GM12878 (cell line): Measurements from ENCODE around the gene FCGBP. TPM values are rescaled to one million over a fixed set of nuclear protein-coding genes. Genes with fewer than 3 reads are reported as not detected.

ENCODE experiments used
- ATAC-seq: fragments of 200-7000 bp; cut with Tn5 transposase; 3 replicates; pipeline ENCODE4 v1.9.1; 2020; ENCODE audit warnings: mild to moderate bottlenecking, moderate library complexity
- BruUV-seq: library from RNA; stranded (reverse); fragments of 400-500 nt; replicated peaks from 2 replicates; lab custom pipeline; 2021; lab: Mats Ljungman, UMichigan
- CTCF ChIA-PET: fragments of 300-600 bp; sonication (Branson Sonifier 250); formaldehyde crosslinking; extraction: SDS; loops from one replicate; lab custom pipeline; 2021; ENCODE audit warnings: inconsistent platforms; lab: Yijun Ruan, JAX
- POLR2A ChIA-PET: fragments of 350-600 bp; formaldehyde crosslinking; extraction: SDS; loops from one replicate; lab custom pipeline; 2021; ENCODE audit warnings: inconsistent platforms; lab: Charles Lee
- RAD21 ChIA-PET: fragments of 300-600 bp; sonication (Branson Sonifier 250); formaldehyde crosslinking; loops from one replicate; lab custom pipeline; 2023; ENCODE audit warnings: antibody characterized with exemption; ENCODE audit not compliant: unreplicated experiment; lab: Charles Lee
- SMC1A ChIA-PET: fragments of 300-600 bp; sonication (Branson Sonifier 250); formaldehyde crosslinking; loops from one replicate; lab custom pipeline; 2023; ENCODE audit not compliant: unreplicated experiment, uncharacterized antibody; lab: Charles Lee
- DNase-seq: peaks from one replicate; pipeline ENCODE4 v3.0.0-alpha.2; 2011; ENCODE audit warnings: low read depth, low spot score
- FAIRE-seq: peaks from 3 replicates; lab custom pipeline; 2011; peaks lifted over from hg19 to GRCh38; lab: Jason Lieb, UNC
- H2AFZ ChIP-seq: 2 replicates; pipeline ENCODE4 v1.6.0; 2011; ENCODE audit warnings: low read depth, low read length, control low read depth; ENCODE audit not compliant: control insufficient read depth
- H3K27ac ChIP-seq: 2 replicates; pipeline ENCODE4 v1.5.1; 2011; ENCODE audit warnings: control low read depth; ENCODE audit not compliant: control insufficient read depth, insufficient read depth
- H3K27me3 ChIP-seq, 2 experiments: replicated peaks in 1 of 2; 2 replicates each; pipeline versions ENCODE4 v1.6.0 to v1.6.1; 2011; ENCODE audit warnings: low read length in 1 of 2; ENCODE audit not compliant: control insufficient read depth in 2 of 2, insufficient read depth in 2 of 2
- H3K36me3 ChIP-seq, 2 experiments: 2 replicates each; pipeline ENCODE4 v1.5.1; 2011; ENCODE audit warnings: low read length in 1 of 2; ENCODE audit not compliant: control insufficient read depth in 2 of 2, insufficient read depth in 2 of 2
- H3K4me1 ChIP-seq: 2 replicates; pipeline ENCODE4 v1.6.1; 2011; ENCODE audit warnings: mild to moderate bottlenecking, low read length, moderate library complexity, mixed read lengths; ENCODE audit not compliant: control insufficient read depth, insufficient read depth
- H3K4me2 ChIP-seq: 2 replicates; pipeline ENCODE4 v1.6.0; 2011; ENCODE audit warnings: control low read depth; ENCODE audit not compliant: control insufficient read depth, insufficient read depth
- H3K4me3 ChIP-seq: fragments of 200-600 bp; sonication (generic); 2 replicates; pipeline ENCODE4 v1.5.1; 2016
- H3K79me2 ChIP-seq: 2 replicates; pipeline ENCODE4 v1.6.0; 2011; ENCODE audit warnings: low read length; ENCODE audit not compliant: control insufficient read depth, insufficient read depth
- H3K9ac ChIP-seq: 2 replicates; pipeline ENCODE4 v1.8.0; 2011; ENCODE audit warnings: low read length, control low read depth, mixed read lengths; ENCODE audit not compliant: control insufficient read depth, insufficient read depth
- H3K9me3 ChIP-seq: replicated peaks from 3 replicates; pipeline ENCODE4 v1.5.1; 2011; ENCODE audit warnings: mild to moderate bottlenecking, low read length; ENCODE audit not compliant: control insufficient read depth, insufficient read depth
- H4K20me1 ChIP-seq: 2 replicates; pipeline ENCODE4 v1.6.0; 2011; ENCODE audit not compliant: control insufficient read depth, insufficient read depth
- CBFB ChIP-seq: IDR thresholded peaks from 2 replicates; pipeline ENCODE4 v1.6.1; 2016; ENCODE audit warnings: antibody characterized with exemption, low read depth
- CTCF ChIP-seq, 3 experiments: IDR thresholded peaks in 2 of 3; conservative IDR thresholded peaks in 1 of 3; 2 replicates each; pipeline ENCODE4 v1.5.1; 2011; ENCODE audit warnings: low read depth in 3 of 3, low read length in 3 of 3, mild to moderate bottlenecking in 3 of 3, control low read depth in 2 of 3, moderate library complexity in 2 of 3, inconsistent platforms in 1 of 3, mixed read lengths in 1 of 3; ENCODE audit not compliant: control insufficient read depth in 2 of 3, insufficient read depth in 1 of 3; ENCODE audit errors: extremely low read depth in 1 of 3
- HCFC1 ChIP-seq: fragments of 150-350 bp; IDR thresholded peaks from 2 replicates; pipeline ENCODE4 v1.6.1; 2014; ENCODE audit warnings: low read length
- IKZF1 ChIP-seq: fragments of 450-650 bp; conservative IDR thresholded peaks from 2 replicates; pipeline ENCODE4 v1.6.1; 2017; ENCODE audit warnings: antibody characterized with exemption, mild to moderate bottlenecking
- REST ChIP-seq: IDR thresholded peaks from 2 replicates; pipeline ENCODE4 v1.6.1; 2012; ENCODE audit warnings: mild to moderate bottlenecking, low read depth, low read length
- ZBED1 ChIP-seq: IDR thresholded peaks from 2 replicates; pipeline ENCODE4 v1.6.1; 2016; ENCODE audit warnings: borderline replicate concordance
- ZBTB11 ChIP-seq: fragments of 450-650 bp; formaldehyde crosslinking; IDR thresholded peaks from 2 replicates; pipeline ENCODE4 v1.5.0; 2022; ENCODE audit warnings: mild to moderate bottlenecking, missing genetic modification characterization
- WGBS: methylation state at CpG from one replicate; pipeline ENCODE4 v1.1.6; 2016; ENCODE audit warnings: low lambda C conversion rate; ENCODE audit not compliant: insufficient replicate concordance, insufficient coverage; ENCODE audit errors: missing lambda C conversion rate; 5-methylcytosine and 5-hydroxymethylcytosine counted together
- in situ Hi-C: fragments of 300-500 bp; cut with MboI; formaldehyde crosslinking; loops from 9 replicates; pipeline ENCODE4 v1.14.3; 2018; ENCODE audit warnings: mixed read lengths
- intact Hi-C: fragments of 100-400 bp; cut with micrococcal nuclease; formaldehyde crosslinking; loops from one replicate; pipeline ENCODE4 v1.14.2; 2022; ENCODE audit not compliant: unreplicated experiment
- polyA plus RNA-seq, 11 experiments: library from polyadenylated mRNA; depleted of rRNA in 4 of 11; unstranded in 6 of 11; stranded (reverse) in 5 of 11; fragments of >200 nt; fragmentation: Nextera tagmentation in 4 of 11; fragmentation: Illumina TruSeq in 1 of 11; extraction: Ambion mirVana in 4 of 11; extraction: Trizol in 1 of 11; gene quantifications; 1 replicate in 1 of 11; 2 replicates in 10 of 11; pipeline versions ENCODE4 v1.2.1 to v1.2.3, GENCODE V29; 2011 to 2016; ENCODE audit warnings: inconsistent platforms in 2 of 11, missing spikeins in 2 of 11, low read depth in 1 of 11
- total RNA-seq, 4 experiments: library from RNA; depleted of rRNA in 3 of 4; stranded (reverse); fragments of >200 nt in 3 of 4; fragmentation: Illumina TruSeq in 1 of 4; extraction: Trizol in 1 of 4; gene quantifications; 2 replicates each; pipeline versions ENCODE4 v1.2.1 to v1.2.3, GENCODE V29; 2013 to 2021

Gene FCGBP
- total and polyA plus RNA-seq, 10 of the 15 experiments (the other 5 are each of a cell fraction or from before 2014, with no cell fraction given): 0.02 to 3.2 (median 0.37) TPM; not detected in 2

- intact Hi-C loops: no loop called here
- FAIRE-seq: no peak
- H3K27me3 ChIP-seq: no peaks in the 10 kb centered on the region
- ChIA-PET RAD21 (no interaction called here), POLR2A (no interaction called here), CTCF (no interaction called here), SMC1A (no interaction called here)
- H3K79me2 ChIP-seq: no peaks in the 10 kb centered on the region
- no peak overlapping the region for H3K27ac ChIP-seq
- DNase-seq: no peak
- no peak overlapping the region for H2AFZ ChIP-seq
- no TSS peak for BruUV-seq
- no peak for ATAC-seq
- WGBS: 15% methylated on average over 5 of the region's 5 CpGs
- H3K4me3 ChIP-seq: no peak overlapping the region
- H3K36me3 ChIP-seq: no peaks in the 10 kb centered on the region
- no peak overlapping the region for H3K4me2 ChIP-seq
- no peak overlapping the region for H3K9ac ChIP-seq
- H3K9me3 ChIP-seq: no peaks in the 10 kb centered on the region; the same call in 2 of the 3 replicates
- H4K20me1 ChIP-seq: no peaks in the 10 kb centered on the region
- TF ChIP-seq REST (peak; percentile 82), IKZF1 (no peak)
- H3K4me1 ChIP-seq: no peaks in the 10 kb centered on the region
- in situ Hi-C loops: no loop called here
Observed at GRCh38 chr19:39916851-39917396, 17.5 kb downstream of the FCGBP start.

GRCh38 chr19:39916236-39916635 lies 18.2 kb downstream of the FCGBP start:
- ChIA-PET CTCF (interaction anchor here (4.2 kb wide), 1 partner anchor 54 kb away, joined by 23 read pairs; the partner anchor contains the start of gene PSMC4), RAD21 (no interaction called here), POLR2A (interaction anchor here (0.6 kb wide), 1 partner anchor 9 kb away, joined by 3 read pairs; no protein-coding TSS in a partner anchor), SMC1A (no interaction called here)
- Histone ChIP-seq H3K4me3 (no peak overlapping the region), H3K79me2 (no peaks in the 10 kb centered on the region), H3K4me1 (no peaks in the 10 kb centered on the region), H3K27ac (no peak overlapping the region), H2AFZ (no peak overlapping the region), H3K27me3 (no peaks in the 10 kb centered on the region), H3K9ac (no peak overlapping the region), H3K36me3 (no peaks in the 10 kb centered on the region), H3K4me2 (no peak overlapping the region), H4K20me1 (no peaks in the 10 kb centered on the region), H3K9me3 (no peaks in the 10 kb centered on the region; the same call in 2 of the 3 replicates)
- no TSS peak for BruUV-seq
- FAIRE-seq (no peak), ATAC-seq (no peak), DNase-seq (no peak)
- in situ Hi-C loops (no loop called here), intact Hi-C loops (no loop called here)
- 54% methylated on average over 4 of the region's 5 CpGs for WGBS
- TF ChIP-seq HCFC1 (no peak), CTCF (IDR thresholded peaks at IDR 0.05 in 2 of 3, conservative IDR thresholded peaks at IDR 0.05 in 1 of 3; ENCODE audit: control insufficient read depth in 2 of 3, extremely low read depth in 1 of 3, insufficient read depth in 1 of 3, low read depth in 3 of 3, low read length in 3 of 3) (no peak), CBFB (no peak), ZBED1 (no peak), ZBTB11 (CRISPR knock-in tag) (no peak)
